ENCODE results near the gene FRY. TPM values are rescaled to one million over a fixed set of nuclear protein-coding genes. Genes with fewer than 3 reads are reported as not detected.
A peak's percentile ranks its signal among the peaks of the same experiment; 100 is the strongest.

The FRY gene
- total RNA-seq, 4 donors from 2014 or later, result 21.1 to 89.7 (median 34.4) TPM

DNA sequence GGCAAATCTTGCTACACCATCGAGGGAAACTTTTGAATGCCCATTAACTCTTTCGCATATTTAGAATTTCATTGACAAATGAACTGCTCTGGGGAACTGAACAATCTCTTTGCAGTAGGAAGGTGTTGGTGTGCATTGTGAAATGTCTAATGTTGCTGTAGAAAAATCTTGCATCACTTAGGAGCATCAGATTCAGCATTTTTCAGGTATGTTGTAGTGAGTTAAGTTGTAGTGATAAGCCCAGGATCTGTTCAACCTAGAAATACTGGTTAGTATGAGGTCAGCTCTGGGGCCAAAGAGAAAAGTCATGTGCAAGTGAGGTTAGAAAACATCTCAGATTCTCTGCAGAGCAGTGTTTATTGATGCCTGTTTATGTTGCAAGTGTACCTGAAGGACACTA lies 4.1 kb downstream of the FRY start:
- ATAC-seq (ENCODE audit: low FRiP score) (no peak), DNase-seq (ENCODE audit: low spot score) (no peak)
- TF ChIP-seq, protein P1, sequence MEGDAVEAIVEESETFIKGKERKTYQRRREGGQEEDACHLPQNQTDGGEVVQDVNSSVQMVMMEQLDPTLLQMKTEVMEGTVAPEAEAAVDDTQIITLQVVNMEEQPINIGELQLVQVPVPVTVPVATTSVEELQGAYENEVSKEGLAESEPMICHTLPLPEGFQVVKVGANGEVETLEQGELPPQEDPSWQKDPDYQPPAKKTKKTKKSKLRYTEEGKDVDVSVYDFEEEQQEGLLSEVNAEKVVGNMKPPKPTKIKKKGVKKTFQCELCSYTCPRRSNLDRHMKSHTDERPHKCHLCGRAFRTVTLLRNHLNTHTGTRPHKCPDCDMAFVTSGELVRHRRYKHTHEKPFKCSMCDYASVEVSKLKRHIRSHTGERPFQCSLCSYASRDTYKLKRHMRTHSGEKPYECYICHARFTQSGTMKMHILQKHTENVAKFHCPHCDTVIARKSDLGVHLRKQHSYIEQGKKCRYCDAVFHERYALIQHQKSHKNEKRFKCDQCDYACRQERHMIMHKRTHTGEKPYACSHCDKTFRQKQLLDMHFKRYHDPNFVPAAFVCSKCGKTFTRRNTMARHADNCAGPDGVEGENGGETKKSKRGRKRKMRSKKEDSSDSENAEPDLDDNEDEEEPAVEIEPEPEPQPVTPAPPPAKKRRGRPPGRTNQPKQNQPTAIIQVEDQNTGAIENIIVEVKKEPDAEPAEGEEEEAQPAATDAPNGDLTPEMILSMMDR (IDR thresholded peaks at IDR 0.05), result no peak

DNA sequence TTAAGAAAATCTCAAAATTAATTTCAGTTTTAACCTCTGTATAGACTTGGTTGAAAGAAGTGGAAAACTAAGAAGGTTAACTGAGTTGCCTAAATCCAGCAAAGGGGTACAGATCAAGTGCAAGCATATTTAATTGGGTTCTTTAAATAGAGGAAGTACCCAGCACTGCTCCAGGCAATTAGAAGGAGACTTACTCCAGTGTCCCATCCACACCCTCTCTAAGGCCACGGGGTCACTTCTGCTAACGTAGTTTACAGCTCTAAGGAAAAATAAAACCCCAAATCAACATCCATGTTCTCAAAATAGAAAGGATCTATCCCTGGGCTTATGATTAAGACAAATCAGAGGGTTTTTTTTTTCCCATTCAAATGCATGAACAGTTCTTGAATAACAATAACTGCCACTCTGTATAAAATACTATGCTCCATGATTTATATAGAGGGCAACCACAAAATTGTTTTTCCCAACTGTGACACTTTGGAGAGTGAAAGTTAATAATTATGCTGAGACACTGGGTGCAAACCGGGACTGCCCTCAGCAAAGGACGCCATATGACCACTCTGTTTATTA lies 4.6 kb downstream of the FRY start:
- no peak for DNase-seq (ENCODE audit: low spot score)
- TF ChIP-seq, protein P1 (IDR thresholded peaks at IDR 0.05), result no peak
- no peak for ATAC-seq (ENCODE audit: low FRiP score)

DNA sequence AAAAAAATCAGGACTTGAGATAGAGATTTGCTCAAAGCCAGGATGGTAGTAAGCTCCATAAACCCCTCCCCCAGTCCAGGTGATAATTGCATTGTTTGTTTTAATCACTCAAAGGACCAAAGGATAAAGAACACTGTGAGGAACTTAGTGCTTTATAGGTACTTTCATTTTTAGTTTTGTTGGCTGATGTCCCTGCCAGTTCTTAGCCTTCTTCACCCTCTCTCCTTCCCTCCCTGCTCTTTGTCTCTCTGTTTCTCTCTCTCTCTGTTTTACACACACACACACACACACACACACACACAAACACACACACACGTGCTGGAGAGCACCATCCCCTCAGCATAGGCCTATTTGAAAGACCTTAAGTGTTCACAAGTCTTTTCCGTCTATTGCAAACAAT lies 5.2 kb downstream of the FRY start:
- DNase-seq (ENCODE audit: low spot score), result no peak
- ATAC-seq (ENCODE audit: low FRiP score), result no peak
- TF ChIP-seq, protein P1 (IDR thresholded peaks at IDR 0.05), result no peak

DNA sequence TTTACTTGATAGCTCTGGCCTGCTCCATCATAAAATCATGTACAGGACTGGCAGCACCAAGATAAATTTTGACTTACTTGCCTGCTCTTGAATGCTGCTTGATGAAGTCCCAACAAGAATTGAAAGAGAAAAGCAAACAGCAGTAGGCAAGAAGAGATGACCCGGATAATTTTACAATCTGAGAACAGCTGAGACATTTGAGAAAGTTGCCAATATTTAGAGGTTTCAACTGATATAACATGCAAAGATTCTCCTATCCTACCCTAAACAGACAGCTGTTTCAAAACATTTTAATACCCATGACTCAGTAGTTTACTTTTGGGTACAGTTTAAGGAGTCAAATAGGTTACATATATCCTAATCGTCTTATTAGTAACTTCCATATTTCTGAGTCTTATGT lies 5.9 kb downstream of the FRY start:
- no peak for DNase-seq (ENCODE audit: low spot score)
- TF ChIP-seq, protein P1 (IDR thresholded peaks at IDR 0.05), result no peak
- no peak for ATAC-seq (ENCODE audit: low FRiP score)

DNA sequence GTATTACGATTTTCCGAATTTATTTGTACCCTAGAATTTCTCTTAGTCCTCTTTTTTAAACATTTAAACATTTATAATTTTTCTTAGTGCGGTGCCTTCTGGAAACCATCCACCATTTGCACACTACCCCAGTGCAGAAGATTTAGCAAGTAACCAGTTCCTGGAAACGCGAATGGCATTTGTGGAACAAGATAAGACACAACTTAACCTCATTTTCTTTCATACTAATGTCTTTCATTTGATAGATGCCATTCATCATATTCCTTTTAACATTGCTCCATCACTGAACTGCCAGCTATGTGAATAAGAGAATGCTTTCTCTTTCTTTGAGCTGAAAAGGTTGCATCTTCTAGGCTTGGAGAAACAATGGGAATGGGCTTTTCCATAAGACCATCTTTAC lies 6.8 kb downstream of the FRY start:
- DNase-seq (ENCODE audit: low spot score), result no peak
- TF ChIP-seq, protein P1 (IDR thresholded peaks at IDR 0.05), result no peak
- ATAC-seq (ENCODE audit: low FRiP score), result no peak

DNA sequence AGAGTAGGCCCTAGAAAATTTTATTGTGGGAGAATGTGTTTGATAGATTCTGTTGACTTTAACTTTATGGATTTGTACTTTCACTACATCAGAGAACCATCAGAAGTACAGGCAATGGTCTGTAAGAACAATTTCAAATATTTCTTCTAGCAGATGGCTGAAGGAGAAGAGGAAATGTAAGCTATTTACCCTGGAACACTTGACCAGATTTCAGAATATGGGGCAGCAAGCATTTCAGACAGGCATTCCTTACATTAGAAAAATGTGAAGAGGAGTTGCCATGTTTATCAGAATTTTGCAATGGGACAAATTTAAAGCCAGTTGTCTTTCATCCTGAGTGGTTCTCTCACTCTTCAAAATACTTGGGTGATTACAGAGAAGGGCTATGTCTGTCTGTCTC lies 7.5 kb downstream of the FRY start:
- TF ChIP-seq, protein P1 (IDR thresholded peaks at IDR 0.05), result no peak
- DNase-seq (ENCODE audit: low spot score) (no peak), ATAC-seq (ENCODE audit: low FRiP score) (no peak)

DNA sequence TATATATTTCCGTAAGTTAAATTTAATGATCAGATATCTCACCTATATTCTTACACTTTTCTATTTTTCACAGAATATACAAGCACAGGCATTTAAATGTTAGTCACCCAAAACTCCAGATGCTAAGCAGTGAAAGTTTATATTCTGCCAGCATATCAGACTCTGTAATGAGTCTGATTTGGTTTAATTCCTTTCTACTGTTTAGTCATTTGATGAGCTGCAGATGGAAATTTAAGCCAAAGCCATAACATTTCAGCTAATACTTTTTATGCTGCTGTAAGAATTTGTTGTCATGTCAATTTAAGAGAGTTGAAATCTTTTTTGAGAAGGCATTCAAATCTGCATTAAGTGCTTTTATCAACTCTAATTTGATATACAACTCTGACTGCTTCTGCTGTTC lies 8.0 kb downstream of the FRY start:
- ATAC-seq (ENCODE audit: low FRiP score), result peak; percentile 51
- TF ChIP-seq, protein P1 (IDR thresholded peaks at IDR 0.05), result no peak
- no peak for DNase-seq (ENCODE audit: low spot score)

Data from omental fat pad (tissue), 4 donors.